GM12878 (cell line): ENCODE measurements around the gene PTGES2. TPM values are rescaled to one million over a fixed set of nuclear protein-coding genes. Genes with fewer than 3 reads are reported as not detected.

ENCODE experiments used
- BCL11A ChIP-seq: IDR thresholded peaks from 2 replicates; pipeline ENCODE4 v1.6.1; 2011; ENCODE audit warnings: low read depth, low read length
- CHD1 ChIP-seq: IDR thresholded peaks from 2 replicates; pipeline ENCODE4 v1.6.1; 2012; ENCODE audit warnings: low read depth, low read length, improper control_type of control experiment
- CHD4 ChIP-seq: fragments of 200-600 bp; sonication (generic); IDR thresholded peaks from 2 replicates; pipeline ENCODE4 v1.6.1; 2016; ENCODE audit warnings: mild to moderate bottlenecking
- DPF2 ChIP-seq: fragments of 450-650 bp; IDR thresholded peaks from 2 replicates; pipeline ENCODE4 v1.6.1; 2017; ENCODE audit warnings: mild to moderate bottlenecking
- EED ChIP-seq: sonication (generic); IDR thresholded peaks from 2 replicates; pipeline ENCODE4 v1.6.1; 2016; ENCODE audit warnings: antibody characterized with exemption, low read depth
- FOXM1 ChIP-seq: IDR thresholded peaks from 2 replicates; pipeline ENCODE4 v1.6.1; 2012; ENCODE audit warnings: low read depth, mild to moderate bottlenecking, inconsistent platforms, low read length, moderate library complexity
- HCFC1 ChIP-seq: fragments of 150-350 bp; IDR thresholded peaks from 2 replicates; pipeline ENCODE4 v1.6.1; 2014; ENCODE audit warnings: low read length
- HSF1 ChIP-seq: fragments of 150-350 bp; IDR thresholded peaks from 2 replicates; pipeline ENCODE4 v1.6.1; 2014; ENCODE audit warnings: mild to moderate bottlenecking, low read depth, low read length
- IKZF1 ChIP-seq: fragments of 450-650 bp; conservative IDR thresholded peaks from 2 replicates; pipeline ENCODE4 v1.6.1; 2017; ENCODE audit warnings: antibody characterized with exemption, mild to moderate bottlenecking
- IKZF2 ChIP-seq, 2 experiments: fragments of 450-650 bp; IDR thresholded peaks; 2 replicates each; pipeline ENCODE4 v1.6.1; 2017; ENCODE audit warnings: mild to moderate bottlenecking in 2 of 2, moderate library complexity in 2 of 2
- RAD51 ChIP-seq: fragments of 450-650 bp; IDR thresholded peaks from 2 replicates; pipeline ENCODE4 v1.6.1; 2016; ENCODE audit warnings: moderate library complexity, mild to moderate bottlenecking, inconsistent platforms
- RUNX3 ChIP-seq: IDR thresholded peaks from 2 replicates; pipeline ENCODE4 v1.6.1; 2012; ENCODE audit warnings: low read length, inconsistent platforms
- STAT1 ChIP-seq: fragments of 450-650 bp; conservative IDR thresholded peaks from 2 replicates; pipeline ENCODE4 v1.6.1; 2014; ENCODE audit warnings: antibody characterized with exemption, mild to moderate bottlenecking
- STAT3 ChIP-seq: IDR thresholded peaks from 2 replicates; pipeline ENCODE4 v1.6.1; 2011; ENCODE audit warnings: low read depth, low read length, improper control_type of control experiment
- TCF3 ChIP-seq: IDR thresholded peaks from 2 replicates; pipeline ENCODE4 v1.6.1; 2012; ENCODE audit warnings: low read depth, mild to moderate bottlenecking, low read length, borderline replicate concordance; ENCODE audit not compliant: insufficient read depth
- polyA plus RNA-seq, 11 experiments: library from polyadenylated mRNA; depleted of rRNA in 4 of 11; unstranded in 6 of 11; stranded (reverse) in 5 of 11; fragments of >200 nt; fragmentation: Nextera tagmentation in 4 of 11; fragmentation: Illumina TruSeq in 1 of 11; extraction: Ambion mirVana in 4 of 11; extraction: Trizol in 1 of 11; gene quantifications; 1 replicate in 1 of 11; 2 replicates in 10 of 11; pipeline versions ENCODE4 v1.2.1 to v1.2.3, GENCODE V29; 2011 to 2016; ENCODE audit warnings: inconsistent platforms in 2 of 11, missing spikeins in 2 of 11, low read depth in 1 of 11
- total RNA-seq, 4 experiments: library from RNA; depleted of rRNA in 3 of 4; stranded (reverse); fragments of >200 nt in 3 of 4; fragmentation: Illumina TruSeq in 1 of 4; extraction: Trizol in 1 of 4; gene quantifications; 2 replicates each; pipeline versions ENCODE4 v1.2.1 to v1.2.3, GENCODE V29; 2013 to 2021
- TF ChIP-seq, protein P1 (sequence below): IDR thresholded peaks from 2 replicates; pipeline ENCODE4 v1.6.1; 2011; ENCODE audit warnings: mild to moderate bottlenecking, low read depth, low read length, moderate library complexity; ENCODE audit not compliant: insufficient replicate concordance
- TF ChIP-seq, protein P2 (sequence below): fragments of 450-650 bp; IDR thresholded peaks from 2 replicates; pipeline ENCODE4 v1.6.1; 2017; ENCODE audit warnings: mild to moderate bottlenecking, low read depth, inconsistent platforms; ENCODE audit not compliant: poor library complexity, severe bottlenecking
- TF ChIP-seq, protein P3 (sequence below): fragments of 150-350 bp; IDR thresholded peaks from 2 replicates; pipeline ENCODE4 v1.6.1; 2016; ENCODE audit warnings: low read depth, low read length
- TF ChIP-seq, protein P4 (sequence below): IDR thresholded peaks from 2 replicates; pipeline ENCODE4 v1.6.1; 2012; ENCODE audit warnings: low read depth, low read length, improper control_type of control experiment

The PTGES2 gene
- total and polyA plus RNA-seq, 10 of the 15 experiments (the other 5 are each of a cell fraction or from before 2014, with no cell fraction given) = 2.1 to 141 (median 99.1) TPM

DNA sequence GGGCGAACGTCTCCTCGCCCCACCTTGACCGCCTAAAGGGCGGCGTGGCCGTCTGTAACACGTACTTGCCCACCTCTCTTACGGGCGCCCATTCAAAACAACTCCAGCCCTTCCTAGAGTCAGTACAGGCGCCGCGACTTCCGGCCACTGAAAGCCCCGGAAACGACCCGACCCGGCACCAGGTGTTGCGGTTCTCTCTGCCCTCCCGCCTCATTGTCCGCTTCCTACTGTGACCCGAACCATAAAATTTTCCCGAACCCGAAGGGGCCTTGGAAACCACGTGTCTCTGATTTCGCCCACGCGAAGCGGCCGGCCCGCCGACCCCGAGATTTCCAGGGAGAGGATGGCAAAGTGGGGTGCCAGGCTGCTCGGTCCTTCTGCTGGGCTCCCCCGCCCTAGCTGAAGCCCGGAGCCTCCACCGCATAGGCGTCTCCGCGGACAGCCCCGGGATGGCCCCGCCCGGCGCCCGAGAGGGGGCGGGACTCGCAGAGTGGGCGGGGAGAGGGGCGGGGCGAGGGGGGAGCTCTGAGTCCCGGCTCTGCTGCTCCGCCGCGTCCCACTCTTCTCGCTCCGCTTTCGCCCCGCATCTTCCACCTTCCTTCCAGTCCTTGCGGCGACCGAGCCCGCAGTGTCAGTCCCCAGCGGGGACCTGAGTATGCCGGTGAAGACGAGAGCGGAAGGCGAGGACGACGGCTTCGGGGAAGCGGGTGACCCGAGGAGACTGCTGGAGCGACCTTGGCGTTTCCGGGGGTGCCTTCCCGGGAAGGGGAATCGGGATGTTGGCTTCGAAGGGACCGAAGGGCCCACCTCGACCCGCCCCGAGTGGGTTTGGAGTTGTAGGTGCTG is 684 bp upstream of the PTGES2 start (continued):
- TF ChIP-seq, protein P1, sequence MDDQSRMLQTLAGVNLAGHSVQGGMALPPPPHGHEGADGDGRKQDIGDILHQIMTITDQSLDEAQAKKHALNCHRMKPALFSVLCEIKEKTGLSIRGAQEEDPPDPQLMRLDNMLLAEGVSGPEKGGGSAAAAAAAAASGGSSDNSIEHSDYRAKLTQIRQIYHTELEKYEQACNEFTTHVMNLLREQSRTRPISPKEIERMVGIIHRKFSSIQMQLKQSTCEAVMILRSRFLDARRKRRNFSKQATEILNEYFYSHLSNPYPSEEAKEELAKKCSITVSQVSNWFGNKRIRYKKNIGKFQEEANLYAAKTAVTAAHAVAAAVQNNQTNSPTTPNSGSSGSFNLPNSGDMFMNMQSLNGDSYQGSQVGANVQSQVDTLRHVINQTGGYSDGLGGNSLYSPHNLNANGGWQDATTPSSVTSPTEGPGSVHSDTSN = no peak
- TF ChIP-seq HSF1 (no peak), RAD51 (peak; percentile 91), CHD4 (no peak), STAT1 (0 out of 2 replicates have a peak, but pooled peaks have one; percentile 51), RUNX3 (peak; percentile 90), STAT3 (no peak), EED (no peak), HCFC1 (peak; percentile 64), BCL11A (0 out of 2 replicates have a peak, but pooled peaks have one; percentile 6), TCF3 (peak; percentile 87; the same call in 1 of the 2 replicates), CHD1 (no peak), DPF2 (no peak), IKZF1 (peak; percentile 68), IKZF2 (IDR thresholded peaks at IDR 0.05) (peak; percentile 63 to 64), FOXM1 (no peak)
- TF ChIP-seq, protein P2, sequence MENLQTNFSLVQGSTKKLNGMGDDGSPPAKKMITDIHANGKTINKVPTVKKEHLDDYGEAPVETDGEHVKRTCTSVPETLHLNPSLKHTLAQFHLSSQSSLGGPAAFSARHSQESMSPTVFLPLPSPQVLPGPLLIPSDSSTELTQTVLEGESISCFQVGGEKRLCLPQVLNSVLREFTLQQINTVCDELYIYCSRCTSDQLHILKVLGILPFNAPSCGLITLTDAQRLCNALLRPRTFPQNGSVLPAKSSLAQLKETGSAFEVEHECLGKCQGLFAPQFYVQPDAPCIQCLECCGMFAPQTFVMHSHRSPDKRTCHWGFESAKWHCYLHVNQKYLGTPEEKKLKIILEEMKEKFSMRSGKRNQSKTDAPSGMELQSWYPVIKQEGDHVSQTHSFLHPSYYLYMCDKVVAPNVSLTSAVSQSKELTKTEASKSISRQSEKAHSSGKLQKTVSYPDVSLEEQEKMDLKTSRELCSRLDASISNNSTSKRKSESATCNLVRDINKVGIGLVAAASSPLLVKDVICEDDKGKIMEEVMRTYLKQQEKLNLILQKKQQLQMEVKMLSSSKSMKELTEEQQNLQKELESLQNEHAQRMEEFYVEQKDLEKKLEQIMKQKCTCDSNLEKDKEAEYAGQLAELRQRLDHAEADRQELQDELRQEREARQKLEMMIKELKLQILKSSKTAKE = peak; percentile 37
- TF ChIP-seq, protein P3, sequence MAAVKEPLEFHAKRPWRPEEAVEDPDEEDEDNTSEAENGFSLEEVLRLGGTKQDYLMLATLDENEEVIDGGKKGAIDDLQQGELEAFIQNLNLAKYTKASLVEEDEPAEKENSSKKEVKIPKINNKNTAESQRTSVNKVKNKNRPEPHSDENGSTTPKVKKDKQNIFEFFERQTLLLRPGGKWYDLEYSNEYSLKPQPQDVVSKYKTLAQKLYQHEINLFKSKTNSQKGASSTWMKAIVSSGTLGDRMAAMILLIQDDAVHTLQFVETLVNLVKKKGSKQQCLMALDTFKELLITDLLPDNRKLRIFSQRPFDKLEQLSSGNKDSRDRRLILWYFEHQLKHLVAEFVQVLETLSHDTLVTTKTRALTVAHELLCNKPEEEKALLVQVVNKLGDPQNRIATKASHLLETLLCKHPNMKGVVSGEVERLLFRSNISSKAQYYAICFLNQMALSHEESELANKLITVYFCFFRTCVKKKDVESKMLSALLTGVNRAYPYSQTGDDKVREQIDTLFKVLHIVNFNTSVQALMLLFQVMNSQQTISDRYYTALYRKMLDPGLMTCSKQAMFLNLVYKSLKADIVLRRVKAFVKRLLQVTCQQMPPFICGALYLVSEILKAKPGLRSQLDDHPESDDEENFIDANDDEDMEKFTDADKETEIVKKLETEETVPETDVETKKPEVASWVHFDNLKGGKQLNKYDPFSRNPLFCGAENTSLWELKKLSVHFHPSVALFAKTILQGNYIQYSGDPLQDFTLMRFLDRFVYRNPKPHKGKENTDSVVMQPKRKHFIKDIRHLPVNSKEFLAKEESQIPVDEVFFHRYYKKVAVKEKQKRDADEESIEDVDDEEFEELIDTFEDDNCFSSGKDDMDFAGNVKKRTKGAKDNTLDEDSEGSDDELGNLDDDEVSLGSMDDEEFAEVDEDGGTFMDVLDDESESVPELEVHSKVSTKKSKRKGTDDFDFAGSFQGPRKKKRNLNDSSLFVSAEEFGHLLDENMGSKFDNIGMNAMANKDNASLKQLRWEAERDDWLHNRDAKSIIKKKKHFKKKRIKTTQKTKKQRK = no peak
- TF ChIP-seq, protein P4, sequence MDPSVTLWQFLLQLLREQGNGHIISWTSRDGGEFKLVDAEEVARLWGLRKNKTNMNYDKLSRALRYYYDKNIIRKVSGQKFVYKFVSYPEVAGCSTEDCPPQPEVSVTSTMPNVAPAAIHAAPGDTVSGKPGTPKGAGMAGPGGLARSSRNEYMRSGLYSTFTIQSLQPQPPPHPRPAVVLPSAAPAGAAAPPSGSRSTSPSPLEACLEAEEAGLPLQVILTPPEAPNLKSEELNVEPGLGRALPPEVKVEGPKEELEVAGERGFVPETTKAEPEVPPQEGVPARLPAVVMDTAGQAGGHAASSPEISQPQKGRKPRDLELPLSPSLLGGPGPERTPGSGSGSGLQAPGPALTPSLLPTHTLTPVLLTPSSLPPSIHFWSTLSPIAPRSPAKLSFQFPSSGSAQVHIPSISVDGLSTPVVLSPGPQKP = peak; percentile 61
